GM12873 (cell line): ENCODE results near the gene FAM184B.

ENCODE experiments used
- CTCF ChIP-seq: IDR thresholded peaks from 2 replicates; pipeline ENCODE4 v1.5.1; 2012; ENCODE audit warnings: low read depth, mild to moderate bottlenecking, moderate library complexity, low read length, control low read depth; ENCODE audit not compliant: insufficient read depth; ENCODE audit errors: missing control alignments

The FAM184B gene

GRCh38 chr4:17740702-17741101, 40.7 kb downstream of the FAM184B start:
- no peak for TF ChIP-seq CTCF

GRCh38 chr4:17736484-17736883, 44.9 kb downstream of the FAM184B start:
- no peak for TF ChIP-seq CTCF

- no peak for TF ChIP-seq CTCF
Observed at GRCh38 chr4:17726911-17727310, 54.5 kb downstream of the FAM184B start.

GRCh38 chr4:17723648-17724047, 57.8 kb downstream of the FAM184B start:
- no peak for TF ChIP-seq CTCF

- TF ChIP-seq CTCF: no peak
Observed at GRCh38 chr4:17722356-17722700, 59.1 kb downstream of the FAM184B start.

- TF ChIP-seq CTCF: no peak
Observed at GRCh38 chr4:17721496-17722355, 59.7 kb downstream of the FAM184B start.

- TF ChIP-seq CTCF: no peak
Observed at GRCh38 chr4:17719106-17719505, 62.3 kb downstream of the FAM184B start.

GRCh38 chr4:17718471-17718870, 63.0 kb downstream of the FAM184B start:
- TF ChIP-seq CTCF: no peak
